ENCODE measurements around the gene TMF1. TPM values are rescaled to one million over a fixed set of nuclear protein-coding genes. Genes with fewer than 3 reads are reported as not detected.

TMF1 gene
- total RNA-seq, 1 experiment from 2014 or later, result 18.7 TPM

DNA sequence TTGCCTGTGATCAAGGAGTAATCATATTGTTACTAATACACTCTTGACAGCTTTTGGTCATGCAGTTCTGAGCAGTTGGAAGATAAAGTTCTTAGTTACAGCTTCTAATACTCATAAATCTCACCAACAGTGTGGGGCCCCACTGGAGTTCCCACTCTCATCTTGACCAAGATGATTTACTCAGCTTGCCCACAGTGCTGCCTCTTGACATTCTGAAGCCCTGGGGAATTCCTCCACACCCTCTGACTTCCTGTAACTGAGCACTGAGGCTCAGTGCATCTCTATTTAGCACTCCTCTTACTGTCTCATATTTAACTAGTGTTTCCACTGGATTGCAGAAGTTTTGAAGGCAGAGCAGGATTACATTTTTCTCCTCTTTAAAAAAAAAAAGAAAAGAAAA, 30.7 kb upstream of the TMF1 start:
- Histone ChIP-seq H3K9me3 (ENCODE audit: control insufficient read depth, insufficient read depth, low read depth, low read length) (no peaks in the 10 kb centered on the region), H3K4me1 (ENCODE audit: control insufficient read depth, insufficient read depth, low read length) (peaks cover 43% of the 10 kb centered on the region), H3K4me3 (ENCODE audit: low read depth in 2 of 2, low read length in 2 of 2) (no peak overlapping the region), H3K27ac (ENCODE audit: low read length) (peak overlapping the region; percentile 63), H3K27me3 (ENCODE audit: control insufficient read depth, insufficient read depth, low read length) (no peaks in the 10 kb centered on the region), H3K36me3 (ENCODE audit: control insufficient read depth, insufficient read depth, low read length) (peaks cover 6% of the 10 kb centered on the region)
- in situ Hi-C loops (cut with HindIII; ENCODE audit: low pct_unique_long_range_greater_than_20kb, low sequenced_read_pairs) (no loop called here), intact Hi-C loops (cut with micrococcal nuclease; ENCODE audit: unreplicated experiment) (no loop called here)
- ChIA-PET CTCF (no interaction called here), POLR2A (no interaction called here)
- BruUV-seq (replicated peaks), result no TSS peak
- DNase-seq (ENCODE audit: low read depth, low spot score), result no peak
- ATAC-seq, result no peak
- TF ChIP-seq, protein P1, sequence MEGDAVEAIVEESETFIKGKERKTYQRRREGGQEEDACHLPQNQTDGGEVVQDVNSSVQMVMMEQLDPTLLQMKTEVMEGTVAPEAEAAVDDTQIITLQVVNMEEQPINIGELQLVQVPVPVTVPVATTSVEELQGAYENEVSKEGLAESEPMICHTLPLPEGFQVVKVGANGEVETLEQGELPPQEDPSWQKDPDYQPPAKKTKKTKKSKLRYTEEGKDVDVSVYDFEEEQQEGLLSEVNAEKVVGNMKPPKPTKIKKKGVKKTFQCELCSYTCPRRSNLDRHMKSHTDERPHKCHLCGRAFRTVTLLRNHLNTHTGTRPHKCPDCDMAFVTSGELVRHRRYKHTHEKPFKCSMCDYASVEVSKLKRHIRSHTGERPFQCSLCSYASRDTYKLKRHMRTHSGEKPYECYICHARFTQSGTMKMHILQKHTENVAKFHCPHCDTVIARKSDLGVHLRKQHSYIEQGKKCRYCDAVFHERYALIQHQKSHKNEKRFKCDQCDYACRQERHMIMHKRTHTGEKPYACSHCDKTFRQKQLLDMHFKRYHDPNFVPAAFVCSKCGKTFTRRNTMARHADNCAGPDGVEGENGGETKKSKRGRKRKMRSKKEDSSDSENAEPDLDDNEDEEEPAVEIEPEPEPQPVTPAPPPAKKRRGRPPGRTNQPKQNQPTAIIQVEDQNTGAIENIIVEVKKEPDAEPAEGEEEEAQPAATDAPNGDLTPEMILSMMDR (IDR thresholded peaks at IDR 0.05), result no peak
- TF ChIP-seq TCF7L2 (IDR thresholded peaks at IDR 0.05; ENCODE audit: low read depth, low read length) (no peak), POLR2AphosphoS5 (IDR thresholded peaks at IDR 0.05; ENCODE audit: low read depth, low read length) (no peak), SIN3A (IDR thresholded peaks at IDR 0.05; ENCODE audit: borderline replicate concordance, insufficient read depth, low read depth, low read length) (no peak), REST (IDR thresholded peaks at IDR 0.05; ENCODE audit: insufficient read depth in 1 of 2, low read depth in 2 of 2, low read length in 1 of 2) (no peak)

DNA sequence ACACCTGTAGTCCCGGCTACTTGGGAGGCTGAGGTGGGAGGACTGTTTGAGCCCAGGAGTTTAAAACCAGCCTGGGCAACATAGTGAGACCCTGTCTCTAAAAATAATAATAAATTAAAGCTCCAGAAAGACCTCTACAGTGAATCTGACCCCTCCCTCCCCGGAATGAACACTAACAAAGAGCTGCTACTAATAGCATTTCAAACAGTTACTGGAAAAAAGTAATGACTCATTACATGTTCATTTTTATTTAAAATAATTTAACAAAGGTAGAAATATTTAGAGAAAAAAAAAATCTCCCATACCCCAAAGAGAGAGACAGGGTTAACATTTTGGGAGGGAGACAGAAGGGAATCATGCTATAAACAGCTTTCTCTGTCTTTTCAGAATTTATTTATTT, 30.2 kb upstream of the TMF1 start:
- DNase-seq (ENCODE audit: low read depth, low spot score) (no peak), ATAC-seq (no peak)
- ChIA-PET POLR2A (no interaction called here), CTCF (no interaction called here)
- intact Hi-C loops (cut with micrococcal nuclease; ENCODE audit: unreplicated experiment) (no loop called here), in situ Hi-C loops (cut with HindIII; ENCODE audit: low pct_unique_long_range_greater_than_20kb, low sequenced_read_pairs) (no loop called here)
- Histone ChIP-seq H3K36me3 (ENCODE audit: control insufficient read depth, insufficient read depth, low read length) (peaks cover 6% of the 10 kb centered on the region), H3K27ac (ENCODE audit: low read length) (peak overlapping the region; percentile 63), H3K4me3 (ENCODE audit: low read depth in 2 of 2, low read length in 2 of 2) (no peak overlapping the region), H3K27me3 (ENCODE audit: control insufficient read depth, insufficient read depth, low read length) (no peaks in the 10 kb centered on the region), H3K9me3 (ENCODE audit: control insufficient read depth, insufficient read depth, low read depth, low read length) (no peaks in the 10 kb centered on the region), H3K4me1 (ENCODE audit: control insufficient read depth, insufficient read depth, low read length) (peaks cover 39% of the 10 kb centered on the region)
- BruUV-seq (replicated peaks), result no TSS peak
- TF ChIP-seq, protein P1 (IDR thresholded peaks at IDR 0.05), result no peak
- no peak for TF ChIP-seq REST (IDR thresholded peaks at IDR 0.05; ENCODE audit: insufficient read depth in 1 of 2, low read depth in 2 of 2, low read length in 1 of 2)
- no peak for TF ChIP-seq TCF7L2 (IDR thresholded peaks at IDR 0.05; ENCODE audit: low read depth, low read length)
- TF ChIP-seq POLR2AphosphoS5 (IDR thresholded peaks at IDR 0.05; ENCODE audit: low read depth, low read length), result no peak
- TF ChIP-seq SIN3A (IDR thresholded peaks at IDR 0.05; ENCODE audit: borderline replicate concordance, insufficient read depth, low read depth, low read length), result no peak
